OCI-LY7 (cell line): ENCODE data around the gene SH3BP5L. TPM values are rescaled to one million over a fixed set of nuclear protein-coding genes. Genes with fewer than 3 reads are reported as not detected.

Source experiments
- BruUV-seq: library from RNA; stranded (reverse); fragments of 400-500 nt; replicated peaks from 2 replicates; lab custom pipeline; 2021; lab: Mats Ljungman, UMichigan
- CTCF ChIA-PET: fragments of 300-600 bp; sonication (Branson Sonifier 250); formaldehyde crosslinking; loops from one replicate; lab custom pipeline; 2022; ENCODE audit warnings: antibody characterized with exemption; ENCODE audit not compliant: unreplicated experiment; lab: Charles Lee
- POLR2A ChIA-PET: fragments of 300-600 bp; sonication (Branson Sonifier 250); formaldehyde crosslinking; loops from one replicate; lab custom pipeline; 2022; ENCODE audit warnings: antibody characterized with exemption; lab: Charles Lee
- DNase-seq: peaks from one replicate; pipeline ENCODE4 v3.0.0-alpha.2; 2015; ENCODE audit warnings: low spot score
- H2AFZ ChIP-seq: fragments of 200-600 bp; sonication (generic), shearing (Covaris generic); 2 replicates; pipeline ENCODE4 v1.6.1; 2014; ENCODE audit warnings: mild to moderate bottlenecking, antibody characterized with exemption, low read length, moderate library complexity
- H3K27ac ChIP-seq: fragments of 200-600 bp; sonication (generic); 2 replicates; pipeline ENCODE4 v1.5.1; 2014; ENCODE audit warnings: mixed run types, low read depth, mild to moderate bottlenecking, moderate library complexity, low read length, inconsistent platforms; ENCODE audit not compliant: poor library complexity, severe bottlenecking
- H3K36me3 ChIP-seq: fragments of 200-600 bp; sonication (generic); 2 replicates; pipeline ENCODE4 v1.6.1; 2014; ENCODE audit warnings: mild to moderate bottlenecking, antibody characterized with exemption, low read length, moderate library complexity, mixed read lengths; ENCODE audit not compliant: insufficient read depth
- H3K4me1 ChIP-seq: fragments of 200-600 bp; sonication (generic); 2 replicates; pipeline ENCODE4 v1.5.1; 2014; ENCODE audit warnings: mild to moderate bottlenecking, low read length; ENCODE audit not compliant: insufficient read depth, poor library complexity, severe bottlenecking
- H3K4me2 ChIP-seq: fragments of 200-600 bp; sonication (generic); 2 replicates; pipeline ENCODE4 v1.6.1; 2014; ENCODE audit warnings: mild to moderate bottlenecking, low read length
- H3K4me3 ChIP-seq: fragments of 200-600 bp; sonication (generic); 2 replicates; pipeline ENCODE4 v1.5.1; 2014; ENCODE audit warnings: mild to moderate bottlenecking, low read depth, low read length; ENCODE audit not compliant: poor library complexity, severe bottlenecking
- H3K79me2 ChIP-seq: fragments of 200-600 bp; sonication (generic); 2 replicates; pipeline ENCODE4 v1.6.1; 2016; ENCODE audit warnings: low read depth, mild to moderate bottlenecking, low read length, moderate library complexity, mixed read lengths; ENCODE audit not compliant: insufficient read depth
- H3K9me2 ChIP-seq: fragments of 200-600 bp; sonication (generic); 2 replicates; pipeline ENCODE4 v1.6.1; 2016; ENCODE audit warnings: mild to moderate bottlenecking, low read length, mixed read lengths; ENCODE audit not compliant: insufficient read depth
- H3K9me3 ChIP-seq: fragments of 200-600 bp; sonication (generic); 2 replicates; pipeline ENCODE4 v1.6.1; 2014; ENCODE audit warnings: mild to moderate bottlenecking, mixed run types, low read length, mixed read lengths
- H4K20me1 ChIP-seq: fragments of 200-600 bp; sonication (generic); 2 replicates; pipeline ENCODE4 v1.6.1; 2014; ENCODE audit warnings: mild to moderate bottlenecking, antibody characterized with exemption, low read length, moderate library complexity, mixed read lengths; ENCODE audit not compliant: insufficient read depth
- CTCF ChIP-seq: fragments of 200-600 bp; sonication (generic); conservative IDR thresholded peaks from 2 replicates; pipeline ENCODE4 v1.5.1; 2014; ENCODE audit warnings: mild to moderate bottlenecking, antibody characterized with exemption, low read length, moderate library complexity, mixed read lengths
- EZH2phosphoT487 ChIP-seq: fragments of 200-600 bp; sonication (generic); IDR thresholded peaks from 2 replicates; pipeline ENCODE4 v1.6.1; 2018; ENCODE audit warnings: low read depth, borderline replicate concordance, mild to moderate bottlenecking, mixed run types, antibody characterized with exemption, low read length, moderate library complexity, mixed read lengths
- intact Hi-C: fragments of 100-400 bp; cut with micrococcal nuclease; formaldehyde crosslinking; loops from one replicate; pipeline ENCODE4 v1.10.0; 2022; ENCODE audit not compliant: unreplicated experiment
- total RNA-seq, 2 experiments: library from RNA; depleted of rRNA in 1 of 2; stranded (reverse); fragments of >200 nt in 1 of 2; shearing (Covaris generic) in 1 of 2; gene quantifications; 2 replicates each; pipeline ENCODE4 v1.2.3, GENCODE V29; 2014 to 2022

SH3BP5L gene
- total RNA-seq, 2 experiments from 2014 or later, result 16.9 to 21.8 TPM

DNA sequence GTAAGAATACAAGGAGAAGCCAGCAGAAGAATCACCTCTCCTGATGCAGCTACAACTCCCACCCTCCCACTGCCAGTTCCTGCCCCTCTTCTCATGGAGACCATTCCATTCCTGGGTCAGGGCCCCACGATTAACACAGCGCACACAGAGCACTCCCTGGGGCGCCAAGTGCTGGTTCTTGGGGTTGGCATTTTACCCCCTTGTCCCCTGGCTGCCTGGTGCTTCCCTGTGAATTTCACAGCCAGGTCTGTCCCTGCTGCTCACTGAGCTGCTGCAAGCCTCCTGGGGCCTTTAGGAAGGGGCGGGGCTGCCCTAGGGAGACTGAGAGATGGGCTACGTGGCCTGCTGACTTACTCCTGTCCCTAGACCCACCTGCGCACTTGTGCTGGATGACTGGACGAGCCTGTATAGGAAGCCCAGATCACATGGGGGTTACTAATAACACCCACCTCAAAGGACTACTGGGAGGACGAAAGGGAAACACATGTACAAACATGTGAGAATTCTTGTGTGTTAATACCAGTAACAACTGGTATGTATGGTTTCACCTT is 17.1 kb upstream of the SH3BP5L start:
- peaks cover 48% of the 10 kb centered on the region for H3K36me3 ChIP-seq
- no peak overlapping the region for H3K4me3 ChIP-seq
- H3K27ac ChIP-seq, result no peak overlapping the region
- POLR2A ChIA-PET, result interaction anchor here (0.9 to 1.9 kb wide), 2 partner anchors 8 to 17 kb away, joined by 4 to 7 read pairs; partner anchors contain the start of gene SH3BP5L
- no peaks in the 10 kb centered on the region for H3K9me2 ChIP-seq
- no peak overlapping the region for H3K4me2 ChIP-seq
- BruUV-seq, result no TSS peak
- peaks cover 16% of the 10 kb centered on the region for H3K79me2 ChIP-seq
- H4K20me1 ChIP-seq, result no peaks in the 10 kb centered on the region
- H2AFZ ChIP-seq, result no peak overlapping the region
- intact Hi-C loops, result no loop called here
- peaks cover 8% of the 10 kb centered on the region for H3K4me1 ChIP-seq
- no peaks in the 10 kb centered on the region for H3K9me3 ChIP-seq
- no peak for DNase-seq
- TF ChIP-seq CTCF (no peak), EZH2phosphoT487 (no peak)
- CTCF ChIA-PET, result no interaction called here

DNA sequence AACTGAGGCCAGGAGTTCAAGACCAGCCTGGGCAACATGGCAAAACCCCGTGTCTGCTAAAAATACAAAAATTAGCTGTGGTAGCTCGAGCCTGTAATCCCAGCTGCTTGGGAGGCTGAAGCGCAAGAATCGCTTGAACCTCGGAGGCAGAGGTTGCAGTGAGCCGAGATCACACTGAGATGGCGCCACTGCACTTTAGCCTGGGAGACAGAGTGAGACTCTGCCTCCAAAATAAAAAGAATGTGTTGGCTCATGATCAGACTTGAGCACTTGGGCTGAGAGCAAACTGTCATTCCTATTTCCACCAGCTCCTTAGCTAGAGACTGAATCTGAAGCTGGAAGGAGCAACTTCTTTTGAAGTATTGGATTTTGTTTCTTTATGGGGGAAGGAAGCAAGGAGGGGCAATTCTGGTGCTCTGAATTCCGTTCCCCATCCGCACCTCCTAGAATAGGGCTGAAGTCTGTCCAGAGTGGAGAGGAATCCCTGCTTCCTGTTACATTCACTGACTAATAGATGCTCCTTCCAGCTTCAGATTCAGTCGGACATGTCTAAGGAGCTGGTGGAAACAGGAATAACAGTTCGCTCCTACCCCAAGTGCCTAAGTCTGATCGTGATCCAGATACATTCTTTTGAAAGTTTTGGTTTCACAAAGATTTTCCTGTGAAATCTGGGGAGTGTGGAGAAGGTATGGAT is 16.1 kb upstream of the SH3BP5L start:
- peaks cover 38% of the 10 kb centered on the region for H3K36me3 ChIP-seq
- peak; percentile 69 for TF ChIP-seq CTCF
- TF ChIP-seq EZH2phosphoT487, result no peak
- CTCF ChIA-PET, result interaction anchor here (0.5 to 1.2 kb wide), 2 partner anchors 16 kb away, joined by 3 to 11 read pairs; partner anchors contain the start of genes SH3BP5L and ZNF692
- H3K27ac ChIP-seq, result no peak overlapping the region
- no peaks in the 10 kb centered on the region for H4K20me1 ChIP-seq
- POLR2A ChIA-PET, result interaction anchor here (0.9 to 1.9 kb wide), 2 partner anchors 9 to 16 kb away, joined by 4 to 7 read pairs; partner anchors contain the start of gene SH3BP5L
- H3K9me2 ChIP-seq, result no peaks in the 10 kb centered on the region
- peaks cover 16% of the 10 kb centered on the region for H3K79me2 ChIP-seq
- peak; percentile 25 for DNase-seq
- H2AFZ ChIP-seq, result no peak overlapping the region
- no TSS peak for BruUV-seq
- H3K4me1 ChIP-seq, result peaks cover 14% of the 10 kb centered on the region
- H3K4me2 ChIP-seq, result no peak overlapping the region
- no peaks in the 10 kb centered on the region for H3K9me3 ChIP-seq
- intact Hi-C loops, result no loop called here
- no peak overlapping the region for H3K4me3 ChIP-seq

- Histone ChIP-seq H3K9me3 (no peaks in the 10 kb centered on the region), H3K36me3 (peaks cover 29% of the 10 kb centered on the region), H4K20me1 (no peaks in the 10 kb centered on the region), H3K9me2 (no peaks in the 10 kb centered on the region), H2AFZ (no peak overlapping the region), H3K4me3 (no peak overlapping the region), H3K4me2 (no peak overlapping the region), H3K27ac (no peak overlapping the region), H3K4me1 (peaks cover 14% of the 10 kb centered on the region), H3K79me2 (peaks cover 16% of the 10 kb centered on the region)
- CTCF ChIA-PET, result interaction anchor here (0.5 to 1.2 kb wide), 2 partner anchors 15 to 17 kb away, joined by 3 to 11 read pairs; partner anchors contain the start of genes SH3BP5L and ZNF692
- TF ChIP-seq EZH2phosphoT487 (no peak), CTCF (no peak)
- intact Hi-C loops, result no loop called here
- no peak for DNase-seq
- POLR2A ChIA-PET, result interaction anchor here (1.9 kb wide), 1 partner anchor 15 kb away, joined by 7 read pairs; the partner anchor contains the start of gene SH3BP5L
- no TSS peak for BruUV-seq
These were observed 15.2 kb upstream of the SH3BP5L start for GRCh38 chr1:248840946-248841345.
